ENCODE data around the gene SLC9C1. TPM values are rescaled to one million over a fixed set of nuclear protein-coding genes. Genes with fewer than 3 reads are reported as not detected.

Gene SLC9C1
- total and polyA plus RNA-seq, 9 of the 15 experiments (the other 6 are each of a cell fraction or from before 2014, with no cell fraction given), result not detected

DNA sequence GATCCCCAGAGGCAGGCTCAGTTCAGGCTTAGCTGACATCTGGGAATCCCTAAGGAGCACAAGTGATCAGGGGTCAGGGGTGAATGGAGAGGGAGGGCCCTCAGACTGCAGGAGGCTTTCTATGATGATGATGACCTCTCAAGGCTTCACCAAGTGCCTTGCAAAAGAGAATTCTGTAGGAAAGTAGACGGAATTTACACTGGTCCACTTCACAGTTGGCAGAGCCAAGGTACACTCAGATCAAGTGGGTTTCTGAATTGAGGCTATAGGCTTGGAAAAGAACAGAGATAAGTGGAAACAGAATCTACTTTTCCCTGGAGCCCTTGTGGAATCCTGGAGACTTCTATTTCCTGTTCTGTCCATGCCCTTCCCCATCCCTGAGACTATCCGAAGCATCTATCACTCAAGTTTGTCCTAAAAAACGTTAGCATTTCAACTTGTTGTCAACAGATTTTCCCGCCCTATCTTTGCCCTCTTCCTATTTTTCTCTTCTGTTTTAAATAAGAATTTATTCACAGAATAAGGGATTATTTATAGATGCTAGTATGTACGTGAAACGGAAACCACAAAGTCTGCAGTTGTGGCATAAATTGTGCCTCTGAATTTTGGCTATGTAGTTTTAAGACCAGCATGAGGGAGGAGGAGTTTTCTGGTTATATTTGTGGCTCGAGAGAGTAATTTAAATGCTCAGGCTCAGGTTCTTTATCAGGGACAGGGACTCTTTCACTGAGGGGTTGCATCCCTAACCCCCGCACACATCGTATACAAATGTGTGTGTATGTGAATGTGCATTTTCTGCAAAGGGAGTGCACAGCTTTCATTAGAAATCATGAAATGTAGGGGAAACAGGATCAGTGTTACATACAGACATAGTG, 173.8 kb downstream of the SLC9C1 start:
- no peak for FAIRE-seq
- no peaks in the 10 kb centered on the region for H3K36me3 ChIP-seq (ENCODE audit: control insufficient read depth, insufficient read depth, low read length)
- ChIA-PET POLR2A (no interaction called here), CTCF (ENCODE audit: low intra/inter-chr PET ratio) (no interaction called here)
- no peaks in the 10 kb centered on the region for H3K79me2 ChIP-seq (ENCODE audit: control insufficient read depth, insufficient read depth, low read length)
- 44% methylated on average over 9 of the region's 9 CpGs for WGBS (ENCODE audit: insufficient coverage, low coverage, missing lambda C conversion rate)
- in situ Hi-C loops (cut with MboI) (loop anchor here (25.0 kb wide), 1 partner anchor 392 kb away; no protein-coding TSS in a partner anchor), intact Hi-C loops (cut with micrococcal nuclease) (no loop called here)
- H4K20me1 ChIP-seq (replicated peaks; ENCODE audit: control insufficient read depth, insufficient read depth, low read length), result no peaks in the 10 kb centered on the region
- H3K4me1 ChIP-seq (replicated peaks in 1 of 2; ENCODE audit: control insufficient read depth in 2 of 2, insufficient read depth in 2 of 2, low read length in 2 of 2), result no peaks in the 10 kb centered on the region
- no peak overlapping the region for H3K9ac ChIP-seq (ENCODE audit: insufficient read depth in 1 of 2, low read depth in 2 of 2, low read length in 2 of 2)
- no peaks in the 10 kb centered on the region for H3K27me3 ChIP-seq (ENCODE audit: control insufficient read depth in 2 of 2, insufficient read depth in 2 of 2, low read length in 2 of 2)
- no peak overlapping the region for H3K4me2 ChIP-seq (ENCODE audit: insufficient read depth, low read length)
- no peak overlapping the region for H3K27ac ChIP-seq (ENCODE audit: extremely low read depth, low read depth, low read length)
- no peaks in the 10 kb centered on the region for H3K9me1 ChIP-seq (ENCODE audit: control insufficient read depth, insufficient read depth, low read length)
- H3K9me3 ChIP-seq (replicated peaks; ENCODE audit: control insufficient read depth, insufficient read depth, low read depth, low read length), result no peaks in the 10 kb centered on the region
- no TSS peak for BruUV-seq (replicated peaks)
- H3K4me3 ChIP-seq, result no peak overlapping the region
- DNase-seq (ENCODE audit: extremely low read depth in 1 of 4, low spot score in 3 of 4), result no peak
- no peak for ATAC-seq
- no peak overlapping the region for H2AFZ ChIP-seq (ENCODE audit: low read depth, low read length)
- TF ChIP-seq HDAC8 (tag; IDR thresholded peaks at IDR 0.05) (no peak), ZNF263 (CRISPR knock-in tag; IDR thresholded peaks at IDR 0.05; ENCODE audit: borderline replicate concordance) (no peak), CCNT2 (IDR thresholded peaks at IDR 0.05; ENCODE audit: borderline replicate concordance, extremely low read depth, insufficient read length, low read depth, low read length) (no peak), SMARCA5 (IDR thresholded peaks at IDR 0.05) (no peak), ZNF79 (CRISPR knock-in tag; IDR thresholded peaks at IDR 0.05; ENCODE audit: low read depth) (no peak), PCBP2 (IDR thresholded peaks at IDR 0.05; ENCODE audit: low read depth, low read length, poor library complexity, severe bottlenecking) (no peak), PHB (CRISPR knock-in tag; IDR thresholded peaks at IDR 0.05) (no peak), RBM34 (IDR thresholded peaks at IDR 0.05; ENCODE audit: borderline replicate concordance, insufficient read depth, low read length) (no peak), SMARCC2 (IDR thresholded peaks at IDR 0.05; ENCODE audit: low read depth) (no peak), CBFB (CRISPR knock-in tag; IDR thresholded peaks at IDR 0.05) (no peak), IRF2 (CRISPR knock-in tag; IDR thresholded peaks at IDR 0.05) (no peak), SMAD1 (IDR thresholded peaks at IDR 0.05; ENCODE audit: low read depth, low read length, partially characterized antibody) (no peak), ZNF830 (CRISPR knock-in tag; IDR thresholded peaks at IDR 0.05) (no peak)
- TF ChIP-seq, protein P1, sequence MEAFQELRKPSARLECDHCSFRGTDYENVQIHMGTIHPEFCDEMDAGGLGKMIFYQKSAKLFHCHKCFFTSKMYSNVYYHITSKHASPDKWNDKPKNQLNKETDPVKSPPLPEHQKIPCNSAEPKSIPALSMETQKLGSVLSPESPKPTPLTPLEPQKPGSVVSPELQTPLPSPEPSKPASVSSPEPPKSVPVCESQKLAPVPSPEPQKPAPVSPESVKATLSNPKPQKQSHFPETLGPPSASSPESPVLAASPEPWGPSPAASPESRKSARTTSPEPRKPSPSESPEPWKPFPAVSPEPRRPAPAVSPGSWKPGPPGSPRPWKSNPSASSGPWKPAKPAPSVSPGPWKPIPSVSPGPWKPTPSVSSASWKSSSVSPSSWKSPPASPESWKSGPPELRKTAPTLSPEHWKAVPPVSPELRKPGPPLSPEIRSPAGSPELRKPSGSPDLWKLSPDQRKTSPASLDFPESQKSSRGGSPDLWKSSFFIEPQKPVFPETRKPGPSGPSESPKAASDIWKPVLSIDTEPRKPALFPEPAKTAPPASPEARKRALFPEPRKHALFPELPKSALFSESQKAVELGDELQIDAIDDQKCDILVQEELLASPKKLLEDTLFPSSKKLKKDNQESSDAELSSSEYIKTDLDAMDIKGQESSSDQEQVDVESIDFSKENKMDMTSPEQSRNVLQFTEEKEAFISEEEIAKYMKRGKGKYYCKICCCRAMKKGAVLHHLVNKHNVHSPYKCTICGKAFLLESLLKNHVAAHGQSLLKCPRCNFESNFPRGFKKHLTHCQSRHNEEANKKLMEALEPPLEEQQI (IDR thresholded peaks at IDR 0.05), result no peak
- TF ChIP-seq, protein P2, sequence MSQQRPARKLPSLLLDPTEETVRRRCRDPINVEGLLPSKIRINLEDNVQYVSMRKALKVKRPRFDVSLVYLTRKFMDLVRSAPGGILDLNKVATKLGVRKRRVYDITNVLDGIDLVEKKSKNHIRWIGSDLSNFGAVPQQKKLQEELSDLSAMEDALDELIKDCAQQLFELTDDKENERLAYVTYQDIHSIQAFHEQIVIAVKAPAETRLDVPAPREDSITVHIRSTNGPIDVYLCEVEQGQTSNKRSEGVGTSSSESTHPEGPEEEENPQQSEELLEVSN (IDR thresholded peaks at IDR 0.05; ENCODE audit: borderline replicate concordance in 1 of 2, extremely low read depth in 1 of 2, insufficient read depth in 1 of 2, insufficient read length in 1 of 2, low read depth in 1 of 2, low read length in 1 of 2, poor library complexity in 1 of 2, severe bottlenecking in 1 of 2), result no peak
- TF ChIP-seq, protein P3, sequence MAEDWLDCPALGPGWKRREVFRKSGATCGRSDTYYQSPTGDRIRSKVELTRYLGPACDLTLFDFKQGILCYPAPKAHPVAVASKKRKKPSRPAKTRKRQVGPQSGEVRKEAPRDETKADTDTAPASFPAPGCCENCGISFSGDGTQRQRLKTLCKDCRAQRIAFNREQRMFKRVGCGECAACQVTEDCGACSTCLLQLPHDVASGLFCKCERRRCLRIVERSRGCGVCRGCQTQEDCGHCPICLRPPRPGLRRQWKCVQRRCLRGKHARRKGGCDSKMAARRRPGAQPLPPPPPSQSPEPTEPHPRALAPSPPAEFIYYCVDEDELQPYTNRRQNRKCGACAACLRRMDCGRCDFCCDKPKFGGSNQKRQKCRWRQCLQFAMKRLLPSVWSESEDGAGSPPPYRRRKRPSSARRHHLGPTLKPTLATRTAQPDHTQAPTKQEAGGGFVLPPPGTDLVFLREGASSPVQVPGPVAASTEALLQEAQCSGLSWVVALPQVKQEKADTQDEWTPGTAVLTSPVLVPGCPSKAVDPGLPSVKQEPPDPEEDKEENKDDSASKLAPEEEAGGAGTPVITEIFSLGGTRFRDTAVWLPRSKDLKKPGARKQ (CRISPR knock-in tag; IDR thresholded peaks at IDR 0.05), result no peak
